Measurements from ENCODE around the gene HACD3.

The HACD3 gene

GRCh38 chr15:65530318-65531111, at the start of gene HACD3:
Gene HACD3 (plus strand): TSS chr15:65530463. CDS start chr15:65530632, 169 bp downstream.
- in situ Hi-C loops (cut with HindIII; ENCODE audit: low sequenced_read_pairs), result no loop called here
- peak within 1 kb of the TSS; percentile 79 for H3K4me3 ChIP-seq (ENCODE audit: low read depth, low read length)
- no peak for TF ChIP-seq CTCF (IDR thresholded peaks at IDR 0.05; ENCODE audit: low read depth, low read length)
- peak; percentile 68 for DNase-seq (ENCODE audit: low read depth, low spot score)

- TF ChIP-seq CTCF (IDR thresholded peaks at IDR 0.05; ENCODE audit: low read depth, low read length), result no peak
- in situ Hi-C loops (cut with HindIII; ENCODE audit: low sequenced_read_pairs), result no loop called here
- no peak for DNase-seq (ENCODE audit: low read depth, low spot score)
- no peak overlapping the region for H3K4me3 ChIP-seq (ENCODE audit: low read depth, low read length)
These were observed 45.4 kb upstream of the HACD3 start for GRCh38 chr15:65484876-65485275.

DNA sequence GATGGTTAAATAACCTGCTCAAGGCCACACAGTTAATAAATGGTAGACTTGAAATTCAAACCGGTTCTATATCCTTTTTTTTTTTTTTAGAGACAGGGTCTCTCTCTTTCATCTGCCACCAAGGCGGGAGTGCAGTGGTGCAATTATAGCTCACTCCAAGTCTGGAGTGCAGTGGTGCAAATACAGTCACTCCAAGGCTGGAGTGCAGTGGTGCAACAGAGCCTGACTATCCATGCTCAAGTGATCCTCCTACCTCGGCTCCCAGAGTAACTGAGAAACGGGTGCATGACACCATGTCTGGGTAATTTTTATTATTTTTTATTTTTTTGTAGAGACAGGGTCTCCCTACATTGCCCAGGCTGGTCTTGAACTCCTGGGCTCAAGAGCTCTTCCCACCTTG, 36.2 kb upstream of the HACD3 start:
- TF ChIP-seq CTCF (IDR thresholded peaks at IDR 0.05; ENCODE audit: low read depth, low read length), result no peak
- H3K4me3 ChIP-seq (ENCODE audit: low read depth, low read length), result no peak overlapping the region
- DNase-seq (ENCODE audit: low read depth, low spot score), result no peak
- in situ Hi-C loops (cut with HindIII; ENCODE audit: low sequenced_read_pairs), result no loop called here

- in situ Hi-C loops (cut with HindIII; ENCODE audit: low sequenced_read_pairs), result no loop called here
- TF ChIP-seq CTCF (IDR thresholded peaks at IDR 0.05; ENCODE audit: low read depth, low read length), result no peak
- H3K4me3 ChIP-seq (ENCODE audit: low read depth, low read length), result no peak overlapping the region
- DNase-seq (ENCODE audit: low read depth, low spot score), result no peak
These were observed 20.9 kb upstream of the HACD3 start for GRCh38 chr15:65509321-65509720.

DNA sequence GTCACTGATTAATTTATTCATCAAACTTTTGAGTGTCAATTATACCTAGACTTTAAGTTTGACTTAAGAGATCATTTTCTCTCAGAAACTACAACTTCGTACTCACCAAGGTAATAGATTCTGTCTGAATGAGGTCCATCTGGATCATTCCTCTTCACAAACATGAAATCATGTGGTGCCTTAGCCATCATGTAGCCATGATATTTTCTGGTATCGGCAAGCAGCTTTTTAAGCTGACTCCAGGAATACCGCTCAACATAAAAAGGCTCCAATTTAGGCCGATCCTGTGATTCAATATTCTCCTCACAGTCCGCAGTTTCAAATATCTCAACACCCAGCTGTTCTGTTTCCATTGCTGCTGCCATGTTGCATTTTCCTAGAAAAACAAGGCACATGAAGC, 18.1 kb upstream of the HACD3 start:
- in situ Hi-C loops (cut with HindIII; ENCODE audit: low sequenced_read_pairs), result no loop called here
- peak overlapping the region; percentile 13 for H3K4me3 ChIP-seq (ENCODE audit: low read depth, low read length)
- no peak for DNase-seq (ENCODE audit: low read depth, low spot score)
- no peak for TF ChIP-seq CTCF (IDR thresholded peaks at IDR 0.05; ENCODE audit: low read depth, low read length)

GRCh38 chr15:65512807-65513416, 17.4 kb upstream of the HACD3 start:
- peak overlapping the region; percentile 13 for H3K4me3 ChIP-seq (ENCODE audit: low read depth, low read length)
- in situ Hi-C loops (cut with HindIII; ENCODE audit: low sequenced_read_pairs), result no loop called here
- TF ChIP-seq CTCF (IDR thresholded peaks at IDR 0.05; ENCODE audit: low read depth, low read length), result no peak
- peak; percentile 88 for DNase-seq (ENCODE audit: low read depth, low spot score)
